Ascending aorta (tissue), 2 donors: ENCODE results near the gene FGF11. TPM values are rescaled to one million over a fixed set of nuclear protein-coding genes. Genes with fewer than 3 reads are reported as not detected.
"Not testable (repeated sequence)": the region's sequence is repeated elsewhere in the genome, so short reads cannot be mapped to it uniquely, and the experiment has no call there.

Experiments
- DNase-seq, 2 donors: peaks; one replicate each; pipeline ENCODE4 v3.0.0-alpha.2; 2019; ENCODE audit warnings: low spot score in 2 of 2
- H3K27ac ChIP-seq, 2 donors: fragments of 200-600 bp; sonication (generic); one replicate each; pipeline ENCODE4 v1.5.1; 2016 to 2017; ENCODE audit warnings: mild to moderate bottlenecking in 1 of 2
- H3K27me3 ChIP-seq: fragments of 200-600 bp; sonication (generic); one replicate; pipeline ENCODE4 v1.5.1; 2017
- H3K36me3 ChIP-seq, 2 donors: fragments of 200-600 bp; sonication (generic); one replicate each; pipeline ENCODE4 v1.5.1; 2016
- H3K4me1 ChIP-seq, 2 donors: fragments of 200-600 bp; sonication (generic); one replicate each; pipeline ENCODE4 v1.5.1; 2016 to 2017; ENCODE audit warnings: mild to moderate bottlenecking in 1 of 2
- H3K4me3 ChIP-seq, 2 donors: fragments of 200-600 bp; sonication (generic); one replicate each; pipeline ENCODE4 v1.5.1; 2016 to 2017; ENCODE audit warnings: mild to moderate bottlenecking in 1 of 2
- H3K9me3 ChIP-seq, 2 donors: fragments of 200-600 bp; sonication (generic); one replicate each; pipeline ENCODE4 v1.5.1; 2016
- intact Hi-C: fragments of 100-400 bp; cut with DNase I; formaldehyde crosslinking; loops from one replicate; pipeline ENCODE4 v1.15.1; 2023
- total RNA-seq: library from RNA; depleted of rRNA; stranded (reverse); fragments of >200 nt; gene quantifications from one replicate; pipeline ENCODE4 v1.1.0, GENCODE V29; 2016
- TF ChIP-seq, protein P1 (sequence below), 3 experiments: fragments of 200-600 bp in 2 of 3; fragments of 450-650 bp in 1 of 3; sonication (generic) in 2 of 3; IDR thresholded peaks; one replicate each; pipeline ENCODE4 v1.5.1; 2016 to 2019; ENCODE audit warnings: antibody characterized with exemption in 3 of 3, mild to moderate bottlenecking in 1 of 3, moderate library complexity in 1 of 3

FGF11 gene
- total RNA-seq, 1 donor from 2014 or later: 0.32 TPM

DNA sequence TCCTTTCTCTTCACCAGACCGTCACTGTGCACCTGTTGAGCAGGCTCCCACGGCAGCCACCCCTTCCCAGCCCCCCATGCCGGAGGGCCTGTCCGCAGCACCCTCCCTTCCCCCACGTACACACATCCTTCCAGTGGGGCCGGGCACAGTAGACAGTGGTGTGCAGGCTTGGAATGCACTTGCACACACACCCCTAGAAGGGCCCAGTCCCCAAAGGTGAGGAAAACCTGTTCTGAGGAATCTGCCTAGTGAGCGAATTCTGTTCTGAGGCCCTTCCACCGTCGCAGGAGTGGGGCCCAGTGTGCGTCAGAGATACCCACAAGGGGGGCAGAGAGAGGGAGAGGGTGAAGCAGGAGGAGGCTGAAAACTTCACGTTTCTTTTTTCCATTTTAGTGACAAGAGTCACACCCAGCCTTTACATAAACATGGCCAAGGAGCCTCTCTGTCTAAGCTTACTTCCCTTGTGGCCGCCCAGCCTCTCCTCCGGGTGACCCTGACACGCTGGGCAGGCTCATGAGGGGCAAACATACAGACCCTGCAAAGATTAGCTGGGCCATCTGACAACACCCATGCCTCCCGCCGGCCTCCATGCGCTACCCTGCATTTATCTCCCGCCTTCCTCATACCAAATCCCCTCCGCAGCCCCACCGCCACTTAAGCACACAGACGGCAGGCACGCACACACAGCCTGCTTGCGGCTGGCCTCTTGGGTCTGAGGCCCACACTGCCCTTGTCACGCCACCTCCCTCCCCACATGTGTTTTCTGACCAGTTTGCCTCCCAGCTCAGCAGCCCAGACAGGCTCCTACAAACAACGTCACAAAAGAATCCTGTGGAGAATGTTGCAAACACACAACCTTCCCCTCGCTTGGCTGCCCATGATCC is 38.3 kb downstream of the FGF11 start:
- Histone ChIP-seq H3K4me1 (peaks cover 14 to 42% of the 10 kb centered on the region in 2 donors), H3K27ac (peak overlapping the region; percentile 100), H3K27me3 (no peaks in the 10 kb centered on the region), H3K4me3 (peak overlapping the region; percentile 100), H3K9me3 (no peaks in the 10 kb centered on the region), H3K36me3 (peaks cover 0 to 3% of the 10 kb centered on the region in 2 donors)
- no peak for DNase-seq
- TF ChIP-seq, protein P1, sequence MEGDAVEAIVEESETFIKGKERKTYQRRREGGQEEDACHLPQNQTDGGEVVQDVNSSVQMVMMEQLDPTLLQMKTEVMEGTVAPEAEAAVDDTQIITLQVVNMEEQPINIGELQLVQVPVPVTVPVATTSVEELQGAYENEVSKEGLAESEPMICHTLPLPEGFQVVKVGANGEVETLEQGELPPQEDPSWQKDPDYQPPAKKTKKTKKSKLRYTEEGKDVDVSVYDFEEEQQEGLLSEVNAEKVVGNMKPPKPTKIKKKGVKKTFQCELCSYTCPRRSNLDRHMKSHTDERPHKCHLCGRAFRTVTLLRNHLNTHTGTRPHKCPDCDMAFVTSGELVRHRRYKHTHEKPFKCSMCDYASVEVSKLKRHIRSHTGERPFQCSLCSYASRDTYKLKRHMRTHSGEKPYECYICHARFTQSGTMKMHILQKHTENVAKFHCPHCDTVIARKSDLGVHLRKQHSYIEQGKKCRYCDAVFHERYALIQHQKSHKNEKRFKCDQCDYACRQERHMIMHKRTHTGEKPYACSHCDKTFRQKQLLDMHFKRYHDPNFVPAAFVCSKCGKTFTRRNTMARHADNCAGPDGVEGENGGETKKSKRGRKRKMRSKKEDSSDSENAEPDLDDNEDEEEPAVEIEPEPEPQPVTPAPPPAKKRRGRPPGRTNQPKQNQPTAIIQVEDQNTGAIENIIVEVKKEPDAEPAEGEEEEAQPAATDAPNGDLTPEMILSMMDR (IDR thresholded peaks at IDR 0.05): no peak
- intact Hi-C loops: loop anchor here (2.0 kb wide), 1 partner anchor 21 kb away; no protein-coding TSS in a partner anchor

DNA sequence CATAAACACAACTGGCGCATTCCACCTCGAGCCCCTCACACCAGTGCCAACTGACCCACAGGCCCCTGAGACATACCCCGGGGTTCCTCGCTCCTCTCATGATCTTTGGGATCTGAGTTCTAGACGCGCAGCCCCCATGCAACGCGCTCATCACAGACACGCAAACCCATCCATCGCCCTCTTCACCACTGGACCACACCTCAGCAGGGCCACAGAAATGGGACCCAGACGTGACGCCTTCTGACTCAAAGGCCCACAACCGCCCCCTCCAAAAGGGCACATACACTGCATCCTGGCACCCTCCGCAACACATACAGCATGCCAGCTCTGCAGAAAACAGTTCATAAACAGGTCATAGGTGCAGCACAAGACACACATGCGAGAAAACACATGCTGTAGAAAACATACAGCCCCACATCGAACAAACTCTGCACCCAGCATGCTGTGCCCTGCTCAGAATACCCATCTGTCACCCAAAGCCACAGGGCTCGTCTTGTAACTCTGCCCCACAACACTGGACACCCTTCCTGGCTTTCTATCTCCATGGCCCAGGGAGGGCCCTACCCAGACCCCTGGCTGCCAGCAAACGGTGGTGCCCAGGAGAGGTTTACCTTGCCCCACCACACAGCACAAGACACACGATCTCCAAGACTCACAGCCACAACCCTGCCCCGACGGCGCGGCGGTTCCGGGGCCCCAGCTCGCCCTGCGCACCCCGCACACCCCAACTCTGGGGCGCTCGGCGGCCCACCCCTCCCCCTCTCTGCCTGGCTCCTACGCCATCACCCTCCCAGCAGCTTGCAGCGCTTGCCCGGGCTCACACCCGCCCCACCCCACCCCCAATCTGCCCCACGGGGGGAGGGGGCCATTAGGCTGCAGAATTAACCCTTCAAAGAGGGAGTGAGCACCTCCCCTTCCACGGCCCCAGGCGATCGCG is 39.2 kb downstream of the FGF11 start:
- H3K27me3 ChIP-seq: no peaks in the 10 kb centered on the region
- TF ChIP-seq, protein P1 (IDR thresholded peaks at IDR 0.05): no peak
- peak in 1 of 2 donors; percentile 81 for DNase-seq
- peak overlapping the region; percentile 100 for H3K27ac ChIP-seq
- no peaks in the 10 kb centered on the region for H3K9me3 ChIP-seq
- peaks cover 0 to 3% of the 10 kb centered on the region in 2 donors for H3K36me3 ChIP-seq
- peaks cover 14 to 44% of the 10 kb centered on the region in 2 donors for H3K4me1 ChIP-seq
- intact Hi-C loops: no loop called here
- H3K4me3 ChIP-seq: peak overlapping the region; percentile 100

DNA sequence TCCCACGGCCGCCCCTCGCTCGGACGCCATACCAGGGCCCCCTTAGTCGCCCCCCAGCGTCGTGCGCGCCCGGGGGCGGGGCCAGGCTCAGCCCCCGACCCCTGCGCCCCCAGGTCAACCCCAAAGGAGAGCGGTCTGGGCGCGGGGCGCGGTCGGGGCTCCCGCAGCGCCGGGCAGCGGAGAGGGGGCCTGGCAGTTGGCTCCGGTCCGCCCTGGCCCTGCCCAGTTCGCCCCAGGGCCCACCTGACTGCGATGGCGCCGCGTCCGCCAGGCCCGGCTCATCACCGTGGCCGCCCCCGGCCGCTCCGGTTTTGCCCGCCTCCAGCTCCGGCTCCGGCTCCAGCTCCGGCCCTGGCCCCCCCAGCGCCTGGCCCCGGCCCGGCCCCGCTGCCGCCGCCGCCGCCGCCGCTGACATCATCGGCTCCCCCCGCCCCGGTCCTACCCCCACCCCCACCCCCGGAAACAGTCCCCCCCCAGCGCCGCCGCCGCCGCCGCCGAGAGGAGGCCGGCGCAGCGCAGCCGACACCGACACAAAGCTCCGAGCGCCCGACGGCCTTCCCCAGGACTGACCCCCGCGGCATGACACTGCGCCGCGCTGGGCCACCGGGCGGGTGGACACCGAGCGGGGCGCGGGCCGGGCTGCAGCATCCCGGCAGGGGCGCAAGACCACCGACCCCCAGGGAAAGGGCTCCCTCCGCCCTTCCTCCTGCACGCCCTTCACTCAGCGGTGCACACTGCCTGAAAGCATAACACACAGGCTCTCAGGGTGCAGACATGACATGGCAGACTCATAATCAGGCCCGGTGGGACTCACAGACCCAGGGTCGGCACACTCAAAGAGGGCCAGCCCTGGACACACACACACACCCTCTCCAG is 40.1 kb downstream of the FGF11 start, which contains the start of gene ZBTB4:
Gene ZBTB4, minus strand, starts transcription at position 419 of the 876 bp plus-strand sequence. CDS start 12,830 bp downstream, outside the sequence.
- Histone ChIP-seq H3K27ac (peak within 1 kb of the TSS; percentile 100), H3K4me3 (peak within 1 kb of the TSS; percentile 100), H3K4me1 (peaks cover 14 to 44% of the 10 kb centered on the region in 2 donors), H3K36me3 (peaks cover 0 to 3% of the 10 kb centered on the region in 2 donors), H3K27me3 (no peaks in the 10 kb centered on the region), H3K9me3 (no peaks in the 10 kb centered on the region)
- peak in 1 of 2 donors; percentile 78 for DNase-seq
- intact Hi-C loops: loop anchor here (5.0 to 10.0 kb wide), 3 partner anchors 205 to 678 kb away; partner anchors contain the start of genes CYB5D1, NAA38, TMEM88 and TP53
- TF ChIP-seq, protein P1 (IDR thresholded peaks at IDR 0.05): no peak

DNA sequence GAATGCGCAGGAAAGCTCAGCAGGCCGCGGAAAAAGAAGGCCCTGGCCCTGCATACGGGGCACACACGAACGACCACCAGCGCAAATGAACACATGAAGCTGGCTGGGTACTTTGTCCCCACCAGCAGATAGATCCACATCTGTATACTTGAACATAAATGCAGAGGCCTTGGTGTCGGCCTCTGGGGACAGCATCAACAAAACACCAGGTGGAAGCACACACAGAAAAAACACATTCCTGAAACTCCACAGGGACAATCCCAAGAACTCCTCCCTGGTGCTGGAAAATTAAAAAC is 40.7 kb downstream of the FGF11 start:
- H3K27ac ChIP-seq: peak overlapping the region; percentile 100
- no peak for DNase-seq
- TF ChIP-seq, protein P1 (IDR thresholded peaks at IDR 0.05): no peak
- H3K4me3 ChIP-seq: peak overlapping the region; percentile 100
- no peaks in the 10 kb centered on the region for H3K27me3 ChIP-seq
- no peaks in the 10 kb centered on the region for H3K9me3 ChIP-seq
- intact Hi-C loops: loop anchor here (5.0 to 10.0 kb wide), 3 partner anchors 205 to 677 kb away; partner anchors contain the start of genes CYB5D1, NAA38, TMEM88 and TP53
- peaks cover 14 to 42% of the 10 kb centered on the region in 2 donors for H3K4me1 ChIP-seq
- peaks cover 0 to 3% of the 10 kb centered on the region in 2 donors for H3K36me3 ChIP-seq

DNA sequence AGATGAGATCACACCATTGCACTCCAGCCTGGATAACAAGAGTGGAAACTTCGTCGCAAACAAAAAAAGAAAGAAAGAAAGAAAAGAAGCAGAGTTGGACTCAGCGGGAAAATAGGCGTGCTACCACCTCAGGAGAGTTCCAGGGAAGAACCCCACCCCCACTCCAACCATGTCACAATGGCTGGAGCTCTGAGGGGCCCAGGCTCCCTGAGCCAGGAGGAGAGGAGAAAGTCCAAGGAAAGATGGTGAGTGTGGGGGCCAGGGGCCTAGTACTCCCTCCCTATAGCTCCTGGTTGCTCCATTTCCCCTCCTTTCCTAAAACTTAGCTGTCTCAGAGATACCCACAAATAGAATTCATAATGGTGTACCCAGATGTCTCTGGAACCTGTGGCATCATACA is 42.0 kb downstream of the FGF11 start, which contains the start of gene SLC35G6:
Gene SLC35G6, plus strand, starts transcription at position 172 of the 400 bp plus-strand sequence. Its CDS starts 71 bp downstream, at position 243.
- Histone ChIP-seq H3K4me3 (peak within 1 kb of the TSS; percentile 100), H3K27ac (peak within 1 kb of the TSS; percentile 100), H3K4me1 (peaks cover 19 to 41% of the 10 kb centered on the region in 2 donors)
- intact Hi-C loops: loop anchor here (5.0 to 10.0 kb wide), 3 partner anchors 204 to 676 kb away; partner anchors contain the start of genes CYB5D1, NAA38, TMEM88 and TP53
- H3K36me3 ChIP-seq, DNase-seq, H3K27me3 ChIP-seq, H3K9me3 ChIP-seq: not testable (repeated sequence)

DNA sequence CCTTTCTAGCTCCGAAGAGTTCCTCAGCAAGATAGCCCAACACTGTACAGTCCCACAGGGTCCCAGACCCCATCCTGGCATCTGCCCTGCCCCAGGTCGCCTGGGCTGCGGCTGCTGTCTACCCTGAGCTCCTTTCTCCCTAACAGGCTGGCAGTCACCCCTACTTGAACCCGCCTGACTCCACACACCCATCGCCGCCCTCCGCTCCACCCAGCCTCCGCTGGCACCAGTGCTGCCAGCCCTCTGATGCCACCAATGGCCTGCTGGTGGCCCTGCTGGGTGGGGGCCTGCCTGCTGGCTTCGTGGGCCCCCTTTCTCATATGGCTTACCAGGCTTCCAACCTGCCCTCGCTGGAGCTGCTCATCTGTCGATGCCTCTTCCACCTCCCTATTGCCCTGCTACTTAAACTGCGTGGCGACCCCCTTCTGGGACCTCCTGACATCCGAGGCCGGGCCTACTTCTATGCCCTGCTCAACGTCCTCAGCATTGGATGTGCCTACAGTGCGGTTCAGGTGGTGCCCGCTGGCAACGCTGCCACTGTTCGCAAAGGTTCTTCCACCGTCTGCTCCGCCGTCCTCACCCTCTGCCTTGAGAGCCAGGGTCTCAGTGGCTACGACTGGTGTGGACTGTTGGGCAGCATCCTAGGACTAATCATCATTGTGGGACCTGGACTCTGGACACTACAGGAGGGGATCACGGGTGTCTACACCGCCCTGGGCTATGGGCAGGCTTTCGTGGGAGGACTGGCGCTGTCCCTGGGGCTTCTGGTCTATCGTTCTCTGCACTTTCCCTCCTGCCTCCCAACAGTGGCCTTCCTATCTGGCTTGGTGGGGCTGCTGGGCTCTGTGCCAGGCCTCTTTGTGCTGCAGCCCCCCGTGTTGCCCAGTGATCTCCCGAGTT is 42.8 kb downstream of the FGF11 start:
- Histone ChIP-seq H3K27ac (peak overlapping the region; percentile 98 to 100), H3K4me1 (peaks cover 17 to 41% of the 10 kb centered on the region in 2 donors)
- intact Hi-C loops: loop anchor here (5.0 to 10.0 kb wide), 3 partner anchors 203 to 675 kb away; partner anchors contain the start of genes CYB5D1, NAA38, TMEM88 and TP53
- H3K27me3 ChIP-seq, H3K9me3 ChIP-seq, H3K36me3 ChIP-seq, H3K4me3 ChIP-seq, DNase-seq: not testable (repeated sequence)

DNA sequence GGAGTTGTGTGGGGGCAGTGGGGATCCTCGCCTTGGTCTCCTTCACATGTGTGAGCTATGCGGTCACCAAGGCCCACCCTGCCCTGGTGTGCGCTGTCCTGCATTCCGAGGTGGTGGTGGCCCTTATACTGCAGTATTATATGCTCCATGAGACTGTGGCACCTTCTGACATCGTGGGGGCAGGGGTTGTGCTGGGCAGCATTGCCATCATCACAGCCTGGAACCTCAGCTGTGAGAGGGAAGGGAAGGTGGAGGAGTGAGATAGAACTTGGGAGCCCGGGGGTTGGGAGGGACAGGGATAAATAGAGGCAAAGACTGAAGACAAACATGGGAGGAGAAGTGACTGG is 43.4 kb downstream of the FGF11 start:
- intact Hi-C loops: loop anchor here (5.0 to 10.0 kb wide), 3 partner anchors 202 to 675 kb away; partner anchors contain the start of genes CYB5D1, NAA38, TMEM88 and TP53

More for the DNA sequence above, 43.4 kb downstream of the FGF11 start:
- not testable (repeated sequence) for DNase-seq, H3K27me3 ChIP-seq, H3K36me3 ChIP-seq, H3K9me3 ChIP-seq
- peak overlapping the region; percentile 98 to 100 for H3K27ac ChIP-seq
- peaks cover 12 to 42% of the 10 kb centered on the region in 2 donors for H3K4me1 ChIP-seq
- H3K4me3 ChIP-seq: peak overlapping the region; percentile 71 to 84
